HFF-Myc (cell line): ENCODE measurements around the gene TRAF5.
A peak's percentile ranks its signal among the peaks of the same experiment; 100 is the strongest.
"Not testable (repeated sequence)": the region's sequence is repeated elsewhere in the genome, so short reads cannot be mapped to it uniquely, and the experiment has no call there.

Experiments
- DNase-seq: peaks from one replicate; pipeline ENCODE4 v3.0.0-alpha.2; 2011; ENCODE audit warnings: low read depth; ENCODE audit errors: extremely low read depth
- H3K4me3 ChIP-seq: replicated peaks from 2 replicates; pipeline ENCODE4 v1.5.1; 2011; ENCODE audit warnings: low read depth, mild to moderate bottlenecking, control low read depth, low read length
- CTCF ChIP-seq: IDR thresholded peaks from 2 replicates; pipeline ENCODE4 v1.5.1; 2012; ENCODE audit warnings: mild to moderate bottlenecking, low read depth, low read length, control low read depth; ENCODE audit errors: missing control alignments

The TRAF5 gene

GRCh38 chr1:211411639-211412038, 85.0 kb downstream of the TRAF5 start:
- H3K4me3 ChIP-seq, result no peak overlapping the region
- DNase-seq, result no peak
- no peak for TF ChIP-seq CTCF

- no peak for DNase-seq
- peak overlapping the region; percentile 19 for H3K4me3 ChIP-seq
Observed at GRCh38 chr1:211415700-211416099, 89.1 kb downstream of the TRAF5 start.

GRCh38 chr1:211416246-211416627, 89.6 kb downstream of the TRAF5 start:
- H3K4me3 ChIP-seq, result peak overlapping the region; percentile 19
- not testable (repeated sequence) for DNase-seq

More at GRCh38 chr1:211415700-211416099, 89.1 kb downstream of the TRAF5 start:
- TF ChIP-seq CTCF, result no peak

- DNase-seq, result peak; percentile 36
- not testable (repeated sequence) for H3K4me3 ChIP-seq
Observed at GRCh38 chr1:211416628-211417323, 90.1 kb downstream of the TRAF5 start.

- TF ChIP-seq CTCF, result no peak
- DNase-seq, result peak; percentile 27
Observed at GRCh38 chr1:211420389-211420788, 93.8 kb downstream of the TRAF5 start.

GRCh38 chr1:211420845-211421454, 94.3 kb downstream of the TRAF5 start:
- DNase-seq, result no peak
- no peak for TF ChIP-seq CTCF
- H3K4me3 ChIP-seq, result no peak overlapping the region

More at GRCh38 chr1:211420389-211420788, 93.8 kb downstream of the TRAF5 start:
- no peak overlapping the region for H3K4me3 ChIP-seq

GRCh38 chr1:211424018-211424417, 97.4 kb downstream of the TRAF5 start:
- H3K4me3 ChIP-seq, result no peak overlapping the region
- no peak for TF ChIP-seq CTCF
- no peak for DNase-seq
